ENCODE data around the gene TBC1D22A.

- TF ChIP-seq CTCF (IDR thresholded peaks at IDR 0.05; ENCODE audit: low read length) (no peak), EZH2 (optimal IDR thresholded peaks at IDR 0.05; ENCODE audit: low read depth, low read length) (no peak)
Measured at GRCh38 chr22:46829117-46829891, 66.9 kb downstream of the TBC1D22A start.
